Panc1 (cell line): ENCODE measurements around the gene WDR72. TPM values are rescaled to one million over a fixed set of nuclear protein-coding genes. Genes with fewer than 3 reads are reported as not detected.

Experiments used
- ATAC-seq: fragments of 200-7000 bp; cut with Tn5 transposase; 2 replicates; pipeline ENCODE4 v1.9.1; 2020; ENCODE audit warnings: mild to moderate bottlenecking, moderate library complexity
- BruUV-seq: library from RNA; stranded (reverse); fragments of 400-500 nt; replicated peaks from 2 replicates; lab custom pipeline; 2021; lab: Mats Ljungman, UMichigan
- CTCF ChIA-PET: fragments of 300-600 bp; sonication (Branson Sonifier 250); formaldehyde crosslinking; loops from one replicate; lab custom pipeline; 2022; ENCODE audit warnings: antibody characterized with exemption; lab: Charles Lee
- POLR2A ChIA-PET: fragments of 300-600 bp; sonication (Branson Sonifier 250); formaldehyde crosslinking; loops from one replicate; lab custom pipeline; 2022; ENCODE audit warnings: antibody characterized with exemption; lab: Charles Lee
- DNase-seq: peaks from one replicate; pipeline ENCODE4 v3.0.0-alpha.2; 2010; ENCODE audit warnings: low read depth, low spot score
- H3K27ac ChIP-seq: 2 replicates; pipeline ENCODE4 v1.5.1; 2011; ENCODE audit warnings: mild to moderate bottlenecking, low read length, inconsistent platforms
- H3K27me3 ChIP-seq: fragments of 200-500 bp; sonication (Bioruptor generic); 2 replicates; pipeline ENCODE4 v1.6.0; 2014; ENCODE audit warnings: low read length, inconsistent platforms; ENCODE audit not compliant: control insufficient read depth, insufficient read depth
- H3K36me3 ChIP-seq: fragments of 200-500 bp; sonication (Bioruptor generic); 2 replicates; pipeline ENCODE4 v1.5.1; 2014; ENCODE audit warnings: inconsistent platforms, mild to moderate bottlenecking, low read length, moderate library complexity; ENCODE audit not compliant: control insufficient read depth, insufficient read depth
- H3K4me1 ChIP-seq: 2 replicates; pipeline ENCODE4 v1.5.1; 2011; ENCODE audit warnings: inconsistent platforms, mild to moderate bottlenecking, low read length, moderate library complexity; ENCODE audit not compliant: control insufficient read depth, insufficient read depth
- H3K4me3 ChIP-seq, 2 experiments: 2 replicates each; pipeline ENCODE4 v1.5.1; 2011 to 2012; ENCODE audit warnings: low read depth in 2 of 2, low read length in 2 of 2, mild to moderate bottlenecking in 2 of 2, inconsistent platforms in 1 of 2, moderate library complexity in 1 of 2
- H3K9me3 ChIP-seq: fragments of 200-500 bp; sonication (Bioruptor generic); 2 replicates; pipeline ENCODE4 v1.5.1; 2014; ENCODE audit warnings: low read depth, mild to moderate bottlenecking, inconsistent platforms, low read length, moderate library complexity; ENCODE audit not compliant: control insufficient read depth, insufficient read depth
- POLR2AphosphoS5 ChIP-seq: IDR thresholded peaks from 2 replicates; pipeline ENCODE4 v1.6.1; 2012; ENCODE audit warnings: mild to moderate bottlenecking, low read depth, low read length, moderate library complexity
- SIN3A ChIP-seq: IDR thresholded peaks from 2 replicates; pipeline ENCODE4 v1.6.1; 2012; ENCODE audit warnings: low read depth, mild to moderate bottlenecking, low read length, moderate library complexity, borderline replicate concordance; ENCODE audit not compliant: insufficient read depth
- TCF7L2 ChIP-seq: IDR thresholded peaks from 2 replicates; pipeline ENCODE4 v1.6.1; 2011; ENCODE audit warnings: mild to moderate bottlenecking, low read depth, low read length, inconsistent platforms
- in situ Hi-C: cut with HindIII; loops from 2 replicates; pipeline ENCODE4 v1.10.0; 2016; ENCODE audit warnings: low sequenced_read_pairs, low pct_unique_long_range_greater_than_20kb
- intact Hi-C: fragments of 100-400 bp; cut with micrococcal nuclease; formaldehyde crosslinking; loops from one replicate; pipeline ENCODE4 v1.10.0; 2022; ENCODE audit not compliant: unreplicated experiment
- total RNA-seq: library from RNA; stranded (reverse); gene quantifications from one replicate; pipeline ENCODE4 v1.2.1, GENCODE V29; 2021; ENCODE audit not compliant: unreplicated experiment
- TF ChIP-seq, protein P1 (sequence below): fragments of 450-650 bp; IDR thresholded peaks from 2 replicates; pipeline ENCODE4 v1.5.1; 2017; ENCODE audit warnings: mild to moderate bottlenecking
- TF ChIP-seq, protein P2 (sequence below), 2 experiments: IDR thresholded peaks; 2 replicates each; pipeline ENCODE4 v1.6.1; 2011 to 2012; ENCODE audit warnings: low read depth in 2 of 2, control low read depth in 1 of 2, low read length in 1 of 2, mild to moderate bottlenecking in 1 of 2, moderate library complexity in 1 of 2; ENCODE audit not compliant: insufficient read depth in 1 of 2

Gene WDR72
- total RNA-seq, 1 experiment from 2014 or later = 0.03 TPM

GRCh38 chr15:53473435-53473834, 286.0 kb downstream of the WDR72 start:
- Histone ChIP-seq H3K36me3 (no peaks in the 10 kb centered on the region), H3K27ac (no peak overlapping the region), H3K9me3 (no peaks in the 10 kb centered on the region), H3K4me1 (no peaks in the 10 kb centered on the region), H3K27me3 (no peaks in the 10 kb centered on the region; the same call in 1 of the 2 replicates), H3K4me3 (no peak overlapping the region)
- TF ChIP-seq, protein P1, sequence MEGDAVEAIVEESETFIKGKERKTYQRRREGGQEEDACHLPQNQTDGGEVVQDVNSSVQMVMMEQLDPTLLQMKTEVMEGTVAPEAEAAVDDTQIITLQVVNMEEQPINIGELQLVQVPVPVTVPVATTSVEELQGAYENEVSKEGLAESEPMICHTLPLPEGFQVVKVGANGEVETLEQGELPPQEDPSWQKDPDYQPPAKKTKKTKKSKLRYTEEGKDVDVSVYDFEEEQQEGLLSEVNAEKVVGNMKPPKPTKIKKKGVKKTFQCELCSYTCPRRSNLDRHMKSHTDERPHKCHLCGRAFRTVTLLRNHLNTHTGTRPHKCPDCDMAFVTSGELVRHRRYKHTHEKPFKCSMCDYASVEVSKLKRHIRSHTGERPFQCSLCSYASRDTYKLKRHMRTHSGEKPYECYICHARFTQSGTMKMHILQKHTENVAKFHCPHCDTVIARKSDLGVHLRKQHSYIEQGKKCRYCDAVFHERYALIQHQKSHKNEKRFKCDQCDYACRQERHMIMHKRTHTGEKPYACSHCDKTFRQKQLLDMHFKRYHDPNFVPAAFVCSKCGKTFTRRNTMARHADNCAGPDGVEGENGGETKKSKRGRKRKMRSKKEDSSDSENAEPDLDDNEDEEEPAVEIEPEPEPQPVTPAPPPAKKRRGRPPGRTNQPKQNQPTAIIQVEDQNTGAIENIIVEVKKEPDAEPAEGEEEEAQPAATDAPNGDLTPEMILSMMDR = no peak
- TF ChIP-seq, protein P2, sequence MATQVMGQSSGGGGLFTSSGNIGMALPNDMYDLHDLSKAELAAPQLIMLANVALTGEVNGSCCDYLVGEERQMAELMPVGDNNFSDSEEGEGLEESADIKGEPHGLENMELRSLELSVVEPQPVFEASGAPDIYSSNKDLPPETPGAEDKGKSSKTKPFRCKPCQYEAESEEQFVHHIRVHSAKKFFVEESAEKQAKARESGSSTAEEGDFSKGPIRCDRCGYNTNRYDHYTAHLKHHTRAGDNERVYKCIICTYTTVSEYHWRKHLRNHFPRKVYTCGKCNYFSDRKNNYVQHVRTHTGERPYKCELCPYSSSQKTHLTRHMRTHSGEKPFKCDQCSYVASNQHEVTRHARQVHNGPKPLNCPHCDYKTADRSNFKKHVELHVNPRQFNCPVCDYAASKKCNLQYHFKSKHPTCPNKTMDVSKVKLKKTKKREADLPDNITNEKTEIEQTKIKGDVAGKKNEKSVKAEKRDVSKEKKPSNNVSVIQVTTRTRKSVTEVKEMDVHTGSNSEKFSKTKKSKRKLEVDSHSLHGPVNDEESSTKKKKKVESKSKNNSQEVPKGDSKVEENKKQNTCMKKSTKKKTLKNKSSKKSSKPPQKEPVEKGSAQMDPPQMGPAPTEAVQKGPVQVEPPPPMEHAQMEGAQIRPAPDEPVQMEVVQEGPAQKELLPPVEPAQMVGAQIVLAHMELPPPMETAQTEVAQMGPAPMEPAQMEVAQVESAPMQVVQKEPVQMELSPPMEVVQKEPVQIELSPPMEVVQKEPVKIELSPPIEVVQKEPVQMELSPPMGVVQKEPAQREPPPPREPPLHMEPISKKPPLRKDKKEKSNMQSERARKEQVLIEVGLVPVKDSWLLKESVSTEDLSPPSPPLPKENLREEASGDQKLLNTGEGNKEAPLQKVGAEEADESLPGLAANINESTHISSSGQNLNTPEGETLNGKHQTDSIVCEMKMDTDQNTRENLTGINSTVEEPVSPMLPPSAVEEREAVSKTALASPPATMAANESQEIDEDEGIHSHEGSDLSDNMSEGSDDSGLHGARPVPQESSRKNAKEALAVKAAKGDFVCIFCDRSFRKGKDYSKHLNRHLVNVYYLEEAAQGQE (IDR thresholded peaks at IDR 0.05; ENCODE audit: insufficient read depth in 1 of 2, low read depth in 2 of 2, low read length in 1 of 2) = no peak
- ChIA-PET CTCF (no interaction called here), POLR2A (no interaction called here)
- BruUV-seq = no TSS peak
- ATAC-seq (no peak), DNase-seq (no peak)
- intact Hi-C loops = no loop called here
- in situ Hi-C loops = no loop called here

GRCh38 chr15:53472883-53473282, 286.6 kb downstream of the WDR72 start:
- POLR2A ChIA-PET = no interaction called here
- Histone ChIP-seq H3K4me3 (no peak overlapping the region), H3K27me3 (no peaks in the 10 kb centered on the region; the same call in 1 of the 2 replicates), H3K27ac (no peak overlapping the region), H3K36me3 (no peaks in the 10 kb centered on the region), H3K4me1 (no peaks in the 10 kb centered on the region), H3K9me3 (no peaks in the 10 kb centered on the region)
- no TSS peak for BruUV-seq
- intact Hi-C loops = no loop called here
- TF ChIP-seq, protein P1 = no peak
- TF ChIP-seq SIN3A (no peak), TCF7L2 (no peak), POLR2AphosphoS5 (no peak)
- TF ChIP-seq, protein P2 (IDR thresholded peaks at IDR 0.05; ENCODE audit: insufficient read depth in 1 of 2, low read depth in 2 of 2, low read length in 1 of 2) = no peak
- DNase-seq = no peak
- ATAC-seq = no peak
- in situ Hi-C loops = no loop called here
- CTCF ChIA-PET = no interaction called here
